ENCODE measurements around the gene DDHD1.

The DDHD1 gene

GRCh38 chr14:52987042-52987441 lies 166.1 kb downstream of the DDHD1 start:
- no peak for DNase-seq

Data from CD4-positive, alpha-beta T cell treated with Interleukin-10 for 1 hour (primary cell).